ENCODE data around the gene DUOXA2. TPM values are rescaled to one million over a fixed set of nuclear protein-coding genes. Genes with fewer than 3 reads are reported as not detected.
"Not testable (repeated sequence)": the region's sequence is repeated elsewhere in the genome, so short reads cannot be mapped to it uniquely, and the experiment has no call there.

DUOXA2 gene
- total RNA-seq = not detected in 2 replicates
- long read RNA-seq, partial matches to known transcripts = 0 of 1 reads
- long read RNA-seq, other reads (novel, unspliced or antisense) = 0 of 1 reads

DNA sequence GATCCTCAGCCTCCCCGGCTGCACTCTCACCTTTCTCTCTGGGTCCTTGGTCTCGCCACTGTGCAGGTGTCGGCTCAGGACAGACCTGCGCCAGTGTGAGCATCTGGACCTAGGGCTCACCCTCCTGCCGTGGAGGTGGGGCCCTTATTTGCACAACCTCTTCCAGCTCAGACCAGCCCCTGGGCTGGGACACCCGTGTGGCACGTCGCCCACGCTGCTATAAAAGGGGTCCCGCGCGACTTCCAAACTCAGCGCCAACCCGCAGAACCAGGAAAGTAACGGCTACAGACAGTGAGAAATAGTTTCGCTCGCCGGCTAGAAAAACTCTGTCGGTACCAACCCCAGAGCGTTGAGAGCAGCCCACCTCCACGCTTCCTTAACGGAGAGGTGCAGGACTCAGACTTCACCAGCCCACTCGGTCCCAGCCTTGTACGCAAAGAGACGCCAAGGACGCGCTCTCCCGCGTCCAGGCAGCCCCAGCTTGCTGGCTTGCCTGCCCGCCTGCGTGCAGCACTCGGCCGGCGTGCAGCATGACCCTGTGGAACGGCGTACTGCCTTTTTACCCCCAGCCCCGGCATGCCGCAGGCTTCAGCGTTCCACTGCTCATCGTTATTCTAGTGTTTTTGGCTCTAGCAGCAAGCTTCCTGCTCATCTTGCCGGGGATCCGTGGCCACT lies at the start of gene DUOXA2, which contains the start of gene DUOX2:
Gene DUOXA2 (plus strand): TSS at position 251 of the 675 bp plus-strand sequence. CDS start 280 bp downstream, at position 531.
Gene DUOX2 (minus strand): TSS at position 97 of the 675 bp plus-strand sequence. CDS start 761 bp downstream, outside the sequence.
- no peaks in the 10 kb centered on the region for H3K36me3 Mint-ChIP-seq (ENCODE audit: insufficient read depth)
- H3K4me1 Mint-ChIP-seq (ENCODE audit: low read depth) = peaks cover 16% of the 10 kb centered on the region
- peaks cover 75% of the 10 kb centered on the region for H3K27me3 Mint-ChIP-seq
- H3K27ac Mint-ChIP-seq = no peak within 1 kb of the TSS
- H3K4me3 Mint-ChIP-seq (ENCODE audit: low read depth) = peak within 1 kb of the TSS; percentile 29
- TF ChIP-seq, protein P1, sequence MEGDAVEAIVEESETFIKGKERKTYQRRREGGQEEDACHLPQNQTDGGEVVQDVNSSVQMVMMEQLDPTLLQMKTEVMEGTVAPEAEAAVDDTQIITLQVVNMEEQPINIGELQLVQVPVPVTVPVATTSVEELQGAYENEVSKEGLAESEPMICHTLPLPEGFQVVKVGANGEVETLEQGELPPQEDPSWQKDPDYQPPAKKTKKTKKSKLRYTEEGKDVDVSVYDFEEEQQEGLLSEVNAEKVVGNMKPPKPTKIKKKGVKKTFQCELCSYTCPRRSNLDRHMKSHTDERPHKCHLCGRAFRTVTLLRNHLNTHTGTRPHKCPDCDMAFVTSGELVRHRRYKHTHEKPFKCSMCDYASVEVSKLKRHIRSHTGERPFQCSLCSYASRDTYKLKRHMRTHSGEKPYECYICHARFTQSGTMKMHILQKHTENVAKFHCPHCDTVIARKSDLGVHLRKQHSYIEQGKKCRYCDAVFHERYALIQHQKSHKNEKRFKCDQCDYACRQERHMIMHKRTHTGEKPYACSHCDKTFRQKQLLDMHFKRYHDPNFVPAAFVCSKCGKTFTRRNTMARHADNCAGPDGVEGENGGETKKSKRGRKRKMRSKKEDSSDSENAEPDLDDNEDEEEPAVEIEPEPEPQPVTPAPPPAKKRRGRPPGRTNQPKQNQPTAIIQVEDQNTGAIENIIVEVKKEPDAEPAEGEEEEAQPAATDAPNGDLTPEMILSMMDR (IDR thresholded peaks at IDR 0.05; ENCODE audit: unreplicated experiment) = no peak
- no peaks in the 10 kb centered on the region for H3K9me3 Mint-ChIP-seq (ENCODE audit: low read depth)
- DNase-seq (ENCODE audit: low spot score, unreplicated experiment) = no peak

DNA sequence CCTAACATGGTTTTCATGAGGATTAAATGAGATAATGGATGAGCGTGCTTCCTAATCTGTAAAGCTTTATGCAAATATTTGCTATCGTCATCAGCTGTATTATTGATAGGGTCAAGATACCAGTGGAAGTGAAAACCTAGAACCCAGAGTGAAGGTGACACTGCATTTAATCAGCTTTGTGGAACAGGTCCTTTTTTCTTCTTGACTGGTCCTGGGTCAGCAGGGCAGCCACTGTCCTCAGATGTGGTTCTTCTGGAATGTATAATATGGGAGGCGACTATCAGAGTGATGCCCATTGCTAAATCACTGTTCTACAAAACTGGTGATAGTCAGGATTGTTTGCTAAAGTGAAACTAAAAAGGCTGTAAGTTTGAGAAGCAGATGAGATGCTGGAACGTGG lies 49.7 kb upstream of the DUOXA2 start:
- TF ChIP-seq, protein P1 (IDR thresholded peaks at IDR 0.05; ENCODE audit: unreplicated experiment) = no peak
- Mint-ChIP-seq H3K27me3 (no peaks in the 10 kb centered on the region), H3K36me3 (ENCODE audit: insufficient read depth) (peaks cover 41% of the 10 kb centered on the region), H3K4me3 (ENCODE audit: low read depth) (no peak overlapping the region), H3K9me3 (ENCODE audit: low read depth) (no peaks in the 10 kb centered on the region), H3K27ac (no peak overlapping the region), H3K4me1 (ENCODE audit: low read depth) (peaks cover 8% of the 10 kb centered on the region)
- no peak for DNase-seq (ENCODE audit: low spot score, unreplicated experiment)

DNA sequence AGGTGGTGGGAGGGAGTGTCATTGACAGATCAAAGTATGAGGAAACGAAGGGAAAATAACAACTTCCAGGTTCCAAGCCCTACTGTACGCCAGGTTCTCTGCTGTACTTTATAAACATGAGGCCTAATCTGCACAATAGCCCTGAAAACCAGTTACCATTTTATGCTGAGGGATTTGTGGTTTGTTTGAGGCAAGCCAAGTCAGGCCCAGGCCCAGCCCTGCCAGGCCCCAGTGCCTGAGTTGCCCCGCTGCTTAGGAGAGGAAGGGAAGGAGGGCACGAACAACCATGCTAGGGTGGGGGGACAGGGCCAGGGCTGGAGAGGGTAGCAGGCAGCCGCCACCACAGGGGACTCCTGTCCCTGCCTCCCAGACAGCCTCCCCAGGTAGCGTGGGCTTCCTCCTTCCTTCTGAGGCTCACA lies 44.2 kb upstream of the DUOXA2 start:
- H3K9me3 Mint-ChIP-seq (ENCODE audit: low read depth); H3K27ac Mint-ChIP-seq; H3K4me1 Mint-ChIP-seq (ENCODE audit: low read depth); DNase-seq (ENCODE audit: low spot score, unreplicated experiment); H3K4me3 Mint-ChIP-seq (ENCODE audit: low read depth); H3K27me3 Mint-ChIP-seq: not testable (repeated sequence)
- H3K36me3 Mint-ChIP-seq (ENCODE audit: insufficient read depth) = peaks cover 17% of the 10 kb centered on the region

DNA sequence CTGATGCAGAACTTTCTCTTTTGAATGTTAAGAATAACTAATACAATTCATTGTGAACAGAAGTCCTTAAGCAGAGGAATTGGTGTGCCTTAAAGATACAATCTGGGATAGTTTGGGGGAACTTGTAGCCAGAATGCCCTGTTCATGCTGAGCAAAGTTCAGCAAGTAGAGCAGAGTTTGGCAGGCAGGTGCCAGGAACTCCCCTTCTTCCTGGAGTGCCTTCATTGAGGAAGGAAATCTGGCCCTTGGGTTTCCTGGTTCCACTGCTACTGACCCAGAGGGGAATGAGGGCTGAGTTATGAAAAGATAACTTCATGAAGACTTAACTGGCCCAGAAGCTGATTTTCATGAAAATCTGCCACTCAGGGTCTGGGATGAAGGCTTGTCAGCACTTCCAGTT lies 40.5 kb upstream of the DUOXA2 start:
- H3K4me3 Mint-ChIP-seq (ENCODE audit: low read depth); H3K36me3 Mint-ChIP-seq (ENCODE audit: insufficient read depth); H3K27ac Mint-ChIP-seq: not testable (repeated sequence)

DNA sequence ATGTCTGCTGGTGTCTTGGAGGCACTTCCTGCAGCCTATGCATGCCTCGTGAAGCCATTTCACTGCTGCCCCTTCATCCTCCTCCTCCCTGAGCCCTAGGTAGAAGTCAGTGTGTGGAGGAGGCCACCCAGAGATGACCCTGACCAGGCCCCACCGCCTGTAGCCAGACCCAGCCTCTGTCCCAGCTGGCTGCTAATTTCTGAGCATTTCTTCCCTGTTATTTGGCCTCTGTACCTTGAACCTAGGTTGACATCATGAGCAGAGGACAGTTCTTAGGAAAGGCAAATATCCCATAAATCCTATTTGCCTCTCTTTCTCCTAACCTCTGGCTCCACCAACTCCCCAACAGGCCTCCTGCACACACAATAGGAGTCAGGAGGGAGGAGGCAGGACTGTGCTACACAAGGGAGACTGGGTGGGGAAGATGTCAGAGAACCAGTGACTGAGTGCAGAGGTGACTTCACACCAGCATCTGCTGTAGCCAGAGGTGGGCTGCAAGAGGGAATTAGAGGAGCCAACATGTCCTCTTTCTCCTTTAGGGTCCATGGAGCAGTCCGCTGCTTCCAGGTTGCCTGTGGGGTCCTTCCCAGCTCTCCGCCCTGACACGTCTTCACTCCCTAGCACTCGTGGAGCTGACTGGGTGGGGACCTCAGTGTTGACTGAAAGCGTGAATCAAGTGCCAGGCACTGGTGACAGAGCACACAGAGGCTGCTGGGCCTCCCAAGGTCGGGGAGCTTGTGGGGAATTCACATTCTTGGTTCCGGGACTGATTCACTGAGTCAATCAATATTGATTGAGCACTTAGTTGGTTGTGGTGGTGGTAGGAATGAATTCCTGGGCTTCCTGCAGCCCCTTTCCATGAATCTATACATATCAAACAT lies 38.4 kb upstream of the DUOXA2 start:
- not testable (repeated sequence) for H3K36me3 Mint-ChIP-seq (ENCODE audit: insufficient read depth); H3K4me1 Mint-ChIP-seq (ENCODE audit: low read depth); H3K9me3 Mint-ChIP-seq (ENCODE audit: low read depth); H3K27ac Mint-ChIP-seq; DNase-seq (ENCODE audit: low spot score, unreplicated experiment); H3K4me3 Mint-ChIP-seq (ENCODE audit: low read depth); H3K27me3 Mint-ChIP-seq

More for the DNA sequence above, 40.5 kb upstream of the DUOXA2 start:
- H3K27me3 Mint-ChIP-seq; DNase-seq (ENCODE audit: low spot score, unreplicated experiment); H3K4me1 Mint-ChIP-seq (ENCODE audit: low read depth); H3K9me3 Mint-ChIP-seq (ENCODE audit: low read depth): not testable (repeated sequence)

DNA sequence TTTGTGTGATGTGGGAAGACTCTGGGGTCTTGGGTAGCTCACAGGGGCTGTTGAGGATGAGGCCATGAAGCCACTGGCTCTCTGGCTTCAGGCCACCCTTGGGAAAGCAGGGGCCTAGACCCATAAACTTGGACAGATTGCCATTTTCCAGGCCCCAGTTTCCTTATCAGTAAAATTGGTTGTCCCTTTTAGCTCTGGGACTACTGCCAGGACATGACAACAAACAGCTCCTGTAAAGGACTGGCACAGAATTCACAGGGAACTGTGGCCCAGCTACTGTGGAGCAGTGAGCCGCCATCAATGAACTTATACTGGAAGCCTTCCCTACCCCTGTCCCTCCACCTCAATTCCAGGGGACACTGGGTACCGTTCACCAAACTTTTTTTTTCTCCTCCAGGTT lies 36.7 kb upstream of the DUOXA2 start:
- H3K4me3 Mint-ChIP-seq (ENCODE audit: low read depth); H3K27ac Mint-ChIP-seq; H3K9me3 Mint-ChIP-seq (ENCODE audit: low read depth); H3K27me3 Mint-ChIP-seq; H3K4me1 Mint-ChIP-seq (ENCODE audit: low read depth); DNase-seq (ENCODE audit: low spot score, unreplicated experiment); H3K36me3 Mint-ChIP-seq (ENCODE audit: insufficient read depth): not testable (repeated sequence)

DNA sequence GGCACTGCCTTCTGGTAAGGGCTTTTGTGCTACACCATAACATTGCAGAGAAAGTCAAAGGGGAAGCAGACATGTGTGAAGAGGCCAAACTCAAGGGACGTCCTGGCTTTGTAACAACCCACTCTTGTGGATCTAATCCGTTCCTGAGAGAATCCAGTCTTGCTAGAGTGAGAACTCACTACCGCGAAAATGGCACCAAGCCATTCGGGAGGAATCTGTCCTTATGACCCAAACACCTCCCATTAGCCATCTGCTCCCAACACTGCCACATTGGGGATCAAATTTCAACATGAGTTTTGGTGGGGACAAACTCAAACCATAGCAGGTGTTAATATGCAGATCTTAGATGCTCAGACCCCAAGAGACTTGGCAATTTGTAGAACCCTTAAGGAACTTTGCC lies 34.9 kb upstream of the DUOXA2 start:
- not testable (repeated sequence) for H3K4me1 Mint-ChIP-seq (ENCODE audit: low read depth); H3K9me3 Mint-ChIP-seq (ENCODE audit: low read depth); H3K4me3 Mint-ChIP-seq (ENCODE audit: low read depth); DNase-seq (ENCODE audit: low spot score, unreplicated experiment); H3K36me3 Mint-ChIP-seq (ENCODE audit: insufficient read depth); H3K27ac Mint-ChIP-seq; H3K27me3 Mint-ChIP-seq

DNA sequence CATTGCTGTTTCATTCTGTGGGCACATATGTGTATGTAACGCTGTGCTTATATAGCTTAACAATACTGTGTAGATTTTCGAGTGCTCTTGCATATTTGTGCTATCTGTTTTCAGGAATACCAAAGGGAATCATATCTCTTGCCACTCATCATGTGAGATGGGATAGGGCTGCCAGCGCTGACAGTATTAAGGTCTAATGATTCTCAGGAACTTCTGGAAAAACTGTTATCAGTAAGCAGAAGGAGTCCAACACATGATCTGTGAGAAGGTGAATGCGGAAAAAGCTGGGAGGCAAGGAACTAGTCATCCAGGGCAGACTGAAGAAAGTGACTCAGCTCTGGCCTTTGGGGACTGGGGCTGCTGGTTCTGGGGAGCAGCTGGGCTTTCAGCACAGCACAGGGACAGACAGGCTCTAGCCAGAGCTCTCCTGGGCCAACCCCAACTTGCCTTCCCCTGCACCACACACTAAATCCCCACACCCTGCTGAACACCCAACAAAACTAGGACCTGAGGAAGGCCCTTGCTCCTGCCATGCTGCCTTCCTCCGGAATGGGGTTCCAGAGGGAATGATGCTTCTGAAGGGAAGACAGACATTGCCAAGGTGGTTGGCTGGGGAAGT lies 34.4 kb upstream of the DUOXA2 start:
- H3K4me3 Mint-ChIP-seq (ENCODE audit: low read depth); H3K27ac Mint-ChIP-seq; H3K4me1 Mint-ChIP-seq (ENCODE audit: low read depth); H3K27me3 Mint-ChIP-seq; DNase-seq (ENCODE audit: low spot score, unreplicated experiment); H3K9me3 Mint-ChIP-seq (ENCODE audit: low read depth); H3K36me3 Mint-ChIP-seq (ENCODE audit: insufficient read depth): not testable (repeated sequence)

DNA sequence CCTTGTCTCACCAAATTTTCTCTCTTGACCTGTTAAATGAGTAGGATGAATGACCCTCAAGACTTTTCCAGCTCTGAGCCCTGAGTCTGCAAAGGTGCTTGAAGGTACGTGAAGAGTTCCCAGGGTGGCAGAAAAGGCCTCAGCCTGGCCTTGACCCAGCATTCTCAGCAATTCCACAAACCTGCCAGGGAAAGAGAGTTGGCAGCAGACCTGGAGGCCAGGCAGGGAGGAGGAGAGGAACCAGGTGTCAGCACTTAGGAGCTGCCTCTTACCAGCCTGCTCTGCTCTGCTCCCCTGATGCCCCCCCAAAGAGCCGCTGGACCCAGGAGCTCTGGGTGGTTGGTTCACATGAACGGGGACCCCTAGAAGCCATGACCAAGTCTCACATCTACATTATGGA lies 33.5 kb upstream of the DUOXA2 start:
- not testable (repeated sequence) for H3K4me3 Mint-ChIP-seq (ENCODE audit: low read depth); H3K9me3 Mint-ChIP-seq (ENCODE audit: low read depth); DNase-seq (ENCODE audit: low spot score, unreplicated experiment); H3K4me1 Mint-ChIP-seq (ENCODE audit: low read depth); H3K27ac Mint-ChIP-seq; H3K36me3 Mint-ChIP-seq (ENCODE audit: insufficient read depth); H3K27me3 Mint-ChIP-seq

DNA sequence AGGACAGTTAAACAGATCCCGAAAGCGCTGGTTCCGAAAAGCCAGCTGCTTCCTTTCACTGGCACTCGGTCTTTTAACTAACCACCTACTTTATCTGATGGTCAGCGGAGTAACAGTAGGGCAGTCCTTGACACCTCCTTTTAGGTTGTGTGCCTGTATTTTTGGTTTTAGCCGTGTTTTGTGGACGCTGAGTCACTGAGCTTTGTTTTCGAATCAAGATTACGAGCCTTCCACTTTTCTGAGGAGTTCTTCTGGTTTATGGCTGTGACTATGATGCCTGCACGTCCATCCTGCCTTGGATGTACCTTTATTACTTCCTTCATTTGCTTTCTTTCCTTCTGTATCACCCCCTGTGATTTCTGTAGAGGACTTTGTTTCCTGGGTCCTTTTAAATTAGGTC lies 31.7 kb upstream of the DUOXA2 start:
- not testable (repeated sequence) for H3K4me1 Mint-ChIP-seq (ENCODE audit: low read depth); H3K4me3 Mint-ChIP-seq (ENCODE audit: low read depth); H3K36me3 Mint-ChIP-seq (ENCODE audit: insufficient read depth); H3K9me3 Mint-ChIP-seq (ENCODE audit: low read depth); H3K27ac Mint-ChIP-seq; H3K27me3 Mint-ChIP-seq; DNase-seq (ENCODE audit: low spot score, unreplicated experiment)
